Measurements from ENCODE around the gene PCDH19.
"Not testable (repeated sequence)": the region's sequence is repeated elsewhere in the genome, so short reads cannot be mapped to it uniquely, and the experiment has no call there.

The PCDH19 gene, protein sequence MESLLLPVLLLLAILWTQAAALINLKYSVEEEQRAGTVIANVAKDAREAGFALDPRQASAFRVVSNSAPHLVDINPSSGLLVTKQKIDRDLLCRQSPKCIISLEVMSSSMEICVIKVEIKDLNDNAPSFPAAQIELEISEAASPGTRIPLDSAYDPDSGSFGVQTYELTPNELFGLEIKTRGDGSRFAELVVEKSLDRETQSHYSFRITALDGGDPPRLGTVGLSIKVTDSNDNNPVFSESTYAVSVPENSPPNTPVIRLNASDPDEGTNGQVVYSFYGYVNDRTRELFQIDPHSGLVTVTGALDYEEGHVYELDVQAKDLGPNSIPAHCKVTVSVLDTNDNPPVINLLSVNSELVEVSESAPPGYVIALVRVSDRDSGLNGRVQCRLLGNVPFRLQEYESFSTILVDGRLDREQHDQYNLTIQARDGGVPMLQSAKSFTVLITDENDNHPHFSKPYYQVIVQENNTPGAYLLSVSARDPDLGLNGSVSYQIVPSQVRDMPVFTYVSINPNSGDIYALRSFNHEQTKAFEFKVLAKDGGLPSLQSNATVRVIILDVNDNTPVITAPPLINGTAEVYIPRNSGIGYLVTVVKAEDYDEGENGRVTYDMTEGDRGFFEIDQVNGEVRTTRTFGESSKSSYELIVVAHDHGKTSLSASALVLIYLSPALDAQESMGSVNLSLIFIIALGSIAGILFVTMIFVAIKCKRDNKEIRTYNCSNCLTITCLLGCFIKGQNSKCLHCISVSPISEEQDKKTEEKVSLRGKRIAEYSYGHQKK (N-terminal part only)

GRCh38 chrX:100409610-100410590 is at the start of gene PCDH19:
Gene PCDH19 (minus strand): TSS chrX:100410273. CDS start chrX:100408597, 1,676 bp downstream.
- Histone ChIP-seq H3K9ac (ENCODE audit: low read depth, low read length) (no peak within 1 kb of the TSS), H3K4me1 (ENCODE audit: control insufficient read depth, insufficient read depth, low read length) (peaks cover 21% of the 10 kb centered on the region), H3K4me3 (ENCODE audit: low read depth, low read length) (peak within 1 kb of the TSS; percentile 76), H3K27me3 (ENCODE audit: control insufficient read depth, insufficient read depth, low read length) (peaks cover 82% of the 10 kb centered on the region), H3K9me3 (ENCODE audit: control insufficient read depth, insufficient read depth, low read length) (no peaks in the 10 kb centered on the region), H3K36me3 (ENCODE audit: control insufficient read depth, insufficient read depth, low read length) (peaks cover 7% of the 10 kb centered on the region)

DNA sequence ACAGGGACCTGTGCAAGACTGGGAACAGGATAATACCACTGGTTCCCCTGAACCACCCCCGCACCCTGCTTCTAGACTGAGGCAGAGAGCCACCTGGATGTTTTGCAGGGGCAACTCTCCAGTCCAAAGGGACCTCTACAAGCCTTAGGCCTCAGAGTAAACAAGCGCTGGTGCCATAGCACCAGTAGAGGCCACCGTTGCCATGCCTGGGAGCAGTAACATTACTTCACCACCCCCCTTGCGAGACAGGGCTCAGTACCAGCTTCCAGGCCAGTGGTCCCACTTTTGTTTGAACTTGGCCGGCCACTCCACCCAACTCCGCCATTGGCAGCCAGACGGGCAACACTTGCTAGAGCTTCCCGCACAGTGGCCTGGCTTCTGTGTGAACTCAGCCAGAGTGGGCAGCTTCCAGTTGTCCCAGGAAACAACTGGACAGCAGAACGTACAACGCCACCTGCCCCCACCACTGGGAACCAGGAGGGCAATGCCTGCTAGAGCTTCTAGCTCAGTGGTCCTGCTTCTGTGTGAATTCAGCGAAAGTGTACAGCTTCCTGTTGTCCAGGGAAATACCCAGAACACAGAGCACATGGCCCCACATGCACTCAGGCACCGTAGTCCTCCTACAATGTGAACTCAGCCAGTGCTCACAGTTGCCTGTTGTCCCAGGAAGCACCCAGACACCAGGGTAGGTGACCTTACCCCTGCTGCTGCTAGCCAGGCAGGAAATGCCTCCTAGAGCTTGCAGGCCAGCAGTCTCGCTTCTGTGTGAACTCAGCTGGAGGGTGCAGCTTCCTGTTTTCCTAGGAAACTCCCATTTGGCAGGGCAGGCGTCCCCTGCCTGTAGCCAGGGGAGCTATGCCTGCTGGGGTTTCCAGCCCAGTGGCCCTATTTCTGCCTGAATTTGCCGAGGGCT is 39.9 kb upstream of the PCDH19 start:
- Histone ChIP-seq H3K4me1 (ENCODE audit: control insufficient read depth, insufficient read depth, low read length) (no peaks in the 10 kb centered on the region), H3K36me3 (ENCODE audit: control insufficient read depth, insufficient read depth, low read length) (peaks cover 3% of the 10 kb centered on the region), H3K9me3 (ENCODE audit: control insufficient read depth, insufficient read depth, low read length) (peaks cover 11% of the 10 kb centered on the region), H3K9ac (ENCODE audit: low read depth, low read length) (no peak overlapping the region), H3K27me3 (ENCODE audit: control insufficient read depth, insufficient read depth, low read length) (no peaks in the 10 kb centered on the region), H3K4me3 (ENCODE audit: low read depth, low read length) (no peak overlapping the region)

GRCh38 chrX:100447655-100448397 is 37.8 kb upstream of the PCDH19 start:
- no peaks in the 10 kb centered on the region for H3K36me3 ChIP-seq (ENCODE audit: control insufficient read depth, insufficient read depth, low read length)
- no peaks in the 10 kb centered on the region for H3K4me1 ChIP-seq (ENCODE audit: control insufficient read depth, insufficient read depth, low read length)
- no peaks in the 10 kb centered on the region for H3K9me3 ChIP-seq (ENCODE audit: control insufficient read depth, insufficient read depth, low read length)
- H3K27me3 ChIP-seq (ENCODE audit: control insufficient read depth, insufficient read depth, low read length) = no peaks in the 10 kb centered on the region
- H3K4me3 ChIP-seq (ENCODE audit: low read depth, low read length) = peak overlapping the region; percentile 61
- no peak overlapping the region for H3K9ac ChIP-seq (ENCODE audit: low read depth, low read length)

GRCh38 chrX:100445593-100445992 is 35.5 kb upstream of the PCDH19 start:
- Histone ChIP-seq H3K4me3 (ENCODE audit: low read depth, low read length) (no peak overlapping the region), H3K9me3 (ENCODE audit: control insufficient read depth, insufficient read depth, low read length) (no peaks in the 10 kb centered on the region), H3K4me1 (ENCODE audit: control insufficient read depth, insufficient read depth, low read length) (no peaks in the 10 kb centered on the region), H3K36me3 (ENCODE audit: control insufficient read depth, insufficient read depth, low read length) (no peaks in the 10 kb centered on the region), H3K9ac (ENCODE audit: low read depth, low read length) (no peak overlapping the region), H3K27me3 (ENCODE audit: control insufficient read depth, insufficient read depth, low read length) (no peaks in the 10 kb centered on the region)

DNA sequence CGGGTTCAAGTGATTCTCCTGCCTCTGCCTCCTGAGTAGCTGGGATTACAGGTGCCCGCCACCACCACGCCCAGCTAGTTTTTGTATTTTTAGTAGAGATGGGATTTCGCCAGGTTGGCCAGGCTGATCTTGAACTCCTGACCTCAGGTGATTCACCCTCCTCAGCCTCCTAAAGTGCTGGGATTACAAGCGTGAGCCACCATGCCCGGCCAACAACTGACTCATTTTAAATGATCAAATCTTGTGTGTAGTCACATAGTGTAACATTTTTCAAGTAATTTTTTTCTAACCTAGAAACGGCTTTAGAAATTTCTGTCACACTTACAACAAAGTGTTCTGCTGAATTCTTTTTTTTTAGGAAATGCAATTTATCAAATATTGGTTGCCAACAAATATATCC is 31.2 kb upstream of the PCDH19 start:
- H3K4me3 ChIP-seq (ENCODE audit: low read depth, low read length); H3K9ac ChIP-seq (ENCODE audit: low read depth, low read length); H3K4me1 ChIP-seq (ENCODE audit: control insufficient read depth, insufficient read depth, low read length); H3K36me3 ChIP-seq (ENCODE audit: control insufficient read depth, insufficient read depth, low read length); H3K27me3 ChIP-seq (ENCODE audit: control insufficient read depth, insufficient read depth, low read length); H3K9me3 ChIP-seq (ENCODE audit: control insufficient read depth, insufficient read depth, low read length): not testable (repeated sequence)

DNA sequence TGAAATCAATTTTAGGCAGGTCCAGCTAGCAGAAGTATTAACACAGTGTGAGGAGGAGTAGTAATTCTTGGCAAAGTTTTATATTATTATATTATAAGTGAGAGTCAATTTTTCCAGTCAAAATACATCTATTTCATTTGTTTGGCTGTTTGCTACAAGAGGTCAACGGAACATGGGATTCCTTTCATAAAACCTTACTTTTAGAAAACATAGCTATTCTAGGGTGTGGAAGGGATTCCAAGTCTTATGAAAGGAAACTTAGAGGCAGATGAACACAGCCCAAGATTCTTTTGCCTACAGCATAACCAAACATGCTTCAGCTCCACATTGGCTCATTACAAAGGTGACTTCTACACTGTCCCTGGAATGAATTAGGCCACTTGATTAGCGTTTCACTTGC is 29.9 kb upstream of the PCDH19 start:
- no peak overlapping the region for H3K4me3 ChIP-seq (ENCODE audit: low read depth, low read length)
- no peak overlapping the region for H3K9ac ChIP-seq (ENCODE audit: low read depth, low read length)
- H3K4me1 ChIP-seq (ENCODE audit: control insufficient read depth, insufficient read depth, low read length) = peaks cover 18% of the 10 kb centered on the region
- H3K9me3 ChIP-seq (ENCODE audit: control insufficient read depth, insufficient read depth, low read length) = no peaks in the 10 kb centered on the region
- H3K36me3 ChIP-seq (ENCODE audit: control insufficient read depth, insufficient read depth, low read length) = no peaks in the 10 kb centered on the region
- no peaks in the 10 kb centered on the region for H3K27me3 ChIP-seq (ENCODE audit: control insufficient read depth, insufficient read depth, low read length)

DNA sequence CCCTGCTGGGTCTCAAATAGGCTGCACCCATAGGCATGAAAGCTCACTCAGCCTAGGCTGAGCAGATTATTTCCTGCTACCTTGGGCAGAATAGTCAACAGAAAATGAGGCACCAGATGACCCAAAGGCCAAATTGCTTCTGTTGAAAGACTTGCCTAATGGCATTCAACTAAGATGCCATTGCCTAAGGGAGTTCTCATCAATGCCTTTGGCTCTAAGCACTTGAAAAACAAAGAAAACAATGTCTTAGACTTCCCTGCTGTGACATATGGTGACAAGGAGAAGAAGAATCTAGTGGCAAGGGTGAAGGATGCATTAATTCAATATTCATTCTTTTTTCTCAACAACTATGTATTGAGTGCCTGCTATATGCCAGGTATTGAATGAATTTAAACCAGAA is 25.7 kb upstream of the PCDH19 start:
- Histone ChIP-seq H3K9me3 (ENCODE audit: control insufficient read depth, insufficient read depth, low read length) (no peaks in the 10 kb centered on the region), H3K9ac (ENCODE audit: low read depth, low read length) (no peak overlapping the region), H3K27me3 (ENCODE audit: control insufficient read depth, insufficient read depth, low read length) (no peaks in the 10 kb centered on the region), H3K4me3 (ENCODE audit: low read depth, low read length) (no peak overlapping the region), H3K36me3 (ENCODE audit: control insufficient read depth, insufficient read depth, low read length) (no peaks in the 10 kb centered on the region), H3K4me1 (ENCODE audit: control insufficient read depth, insufficient read depth, low read length) (peaks cover 40% of the 10 kb centered on the region)

- Histone ChIP-seq H3K9me3 (ENCODE audit: control insufficient read depth, insufficient read depth, low read length) (no peaks in the 10 kb centered on the region), H3K4me3 (ENCODE audit: low read depth, low read length) (no peak overlapping the region), H3K36me3 (ENCODE audit: control insufficient read depth, insufficient read depth, low read length) (no peaks in the 10 kb centered on the region), H3K4me1 (ENCODE audit: control insufficient read depth, insufficient read depth, low read length) (peaks cover 12% of the 10 kb centered on the region), H3K9ac (ENCODE audit: low read depth, low read length) (no peak overlapping the region), H3K27me3 (ENCODE audit: control insufficient read depth, insufficient read depth, low read length) (no peaks in the 10 kb centered on the region)
Observed at GRCh38 chrX:100424012-100424411, 13.9 kb upstream of the PCDH19 start.

DNA sequence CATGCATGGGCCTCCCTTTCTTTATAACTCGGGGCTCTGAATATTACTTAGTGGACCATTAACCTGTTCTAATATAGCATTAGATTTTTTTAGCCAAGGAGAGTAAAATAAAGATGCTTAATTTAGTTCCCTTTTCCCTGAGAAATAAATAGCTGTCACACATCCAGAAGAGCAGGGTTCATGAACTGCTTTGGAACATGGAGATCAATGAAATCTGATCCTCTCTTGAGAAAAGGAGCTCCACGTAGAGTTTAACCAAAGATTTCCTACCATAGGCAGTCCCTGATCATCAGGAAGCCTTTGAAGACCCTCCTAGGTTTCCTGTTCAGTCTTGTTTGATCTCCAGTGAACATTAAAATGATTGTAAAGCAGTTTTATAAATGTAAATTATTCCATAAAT is 8.5 kb upstream of the PCDH19 start:
- H3K9me3 ChIP-seq (ENCODE audit: control insufficient read depth, insufficient read depth, low read length) = no peaks in the 10 kb centered on the region
- H3K36me3 ChIP-seq (ENCODE audit: control insufficient read depth, insufficient read depth, low read length) = no peaks in the 10 kb centered on the region
- no peak overlapping the region for H3K9ac ChIP-seq (ENCODE audit: low read depth, low read length)
- peaks cover 13% of the 10 kb centered on the region for H3K27me3 ChIP-seq (ENCODE audit: control insufficient read depth, insufficient read depth, low read length)
- no peak overlapping the region for H3K4me3 ChIP-seq (ENCODE audit: low read depth, low read length)
- peaks cover 37% of the 10 kb centered on the region for H3K4me1 ChIP-seq (ENCODE audit: control insufficient read depth, insufficient read depth, low read length)

- Histone ChIP-seq H3K9ac (ENCODE audit: low read depth, low read length) (no peak overlapping the region), H3K9me3 (ENCODE audit: control insufficient read depth, insufficient read depth, low read length) (no peaks in the 10 kb centered on the region), H3K36me3 (ENCODE audit: control insufficient read depth, insufficient read depth, low read length) (no peaks in the 10 kb centered on the region), H3K27me3 (ENCODE audit: control insufficient read depth, insufficient read depth, low read length) (peaks cover 20% of the 10 kb centered on the region), H3K4me3 (ENCODE audit: low read depth, low read length) (no peak overlapping the region), H3K4me1 (ENCODE audit: control insufficient read depth, insufficient read depth, low read length) (peaks cover 41% of the 10 kb centered on the region)
Observed at GRCh38 chrX:100417681-100418080, 7.6 kb upstream of the PCDH19 start.

Data from iPS-15b (cell line).